Esophagus muscularis mucosa (tissue), 3 donors: ENCODE measurements around the gene POLR2E.

Experiments used
- CTCF ChIP-seq, 3 experiments: fragments of 200-600 bp in 2 of 3; fragments of 450-650 bp in 1 of 3; sonication (generic) in 2 of 3; IDR thresholded peaks; one replicate each; pipeline ENCODE4 v1.5.1; 2017 to 2019; ENCODE audit warnings: antibody characterized with exemption in 3 of 3, mild to moderate bottlenecking in 2 of 3, moderate library complexity in 1 of 3
- POLR2A ChIP-seq: fragments of 450-650 bp; IDR thresholded peaks from one replicate; pipeline ENCODE4 v1.6.1; 2017; ENCODE audit warnings: antibody characterized with exemption, moderate library complexity, mild to moderate bottlenecking, low read depth
- POLR2AphosphoS5 ChIP-seq, 2 donors: sonication (generic); formaldehyde crosslinking; IDR thresholded peaks; one replicate each; pipeline ENCODE4 v1.6.1; 2017; ENCODE audit warnings: antibody characterized with exemption in 2 of 2

- TF ChIP-seq CTCF (IDR thresholded peaks at IDR 0.05): no peak
- no peak for TF ChIP-seq POLR2AphosphoS5 (IDR thresholded peaks at IDR 0.05)
- TF ChIP-seq POLR2A: no peak
Measured at GRCh38 chr19:1052349-1052975, 42.7 kb downstream of the POLR2E start.
